Colonic mucosa (tissue), 4 donors: ENCODE results near the gene CDC42EP4. TPM values are rescaled to one million over a fixed set of nuclear protein-coding genes. Genes with fewer than 3 reads are reported as not detected.

Source experiments
- DNase-seq: peaks from one replicate; pipeline ENCODE4 v3.0.0-alpha.2; 2020
- H3K27ac ChIP-seq: fragments of 200-600 bp; one replicate; pipeline ENCODE4 v1.8.0; 2021
- H3K27me3 ChIP-seq: fragments of 200-600 bp; one replicate; pipeline ENCODE4 v1.8.0; 2021
- H3K36me3 ChIP-seq: fragments of 200-600 bp; one replicate; pipeline ENCODE4 v1.8.0; 2021
- H3K4me1 ChIP-seq: fragments of 200-600 bp; one replicate; pipeline ENCODE4 v1.8.0; 2021; ENCODE audit warnings: mild to moderate bottlenecking
- H3K4me3 ChIP-seq: fragments of 200-600 bp; one replicate; pipeline ENCODE4 v1.8.0; 2021
- H3K9ac ChIP-seq, 2 donors: one replicate each; pipeline ENCODE4 v1.7.0; 2013; ENCODE audit warnings: control low read depth in 2 of 2, low read depth in 2 of 2, low read length in 2 of 2
- H3K9me3 ChIP-seq: fragments of 200-600 bp; one replicate; pipeline ENCODE4 v1.8.0; 2021
- intact Hi-C: fragments of 100-400 bp; cut with DNase I; formaldehyde crosslinking; loops from one replicate; pipeline ENCODE4 v1.14.1; 2022
- total RNA-seq, 2 donors: library from RNA; stranded (reverse); fragmentation: NEBNext Ultra II Directional in 1 of 2; extraction: Animal tissue kit (Norgen Biotek cat#: 25700) in 1 of 2; gene quantifications; one replicate each; pipeline ENCODE4 v1.2.1, GENCODE V29; 2021
- TF ChIP-seq, protein P1 (sequence below): fragments of 200-600 bp; IDR thresholded peaks from one replicate; pipeline ENCODE4 v1.8.0; 2022; ENCODE audit warnings: antibody characterized with exemption, mild to moderate bottlenecking
- donor health status: healthy.
- donor health status: DM: no; HTN: no; CAD: no.
- donor health status: DM: no; HTN: no; CAD: no.

The CDC42EP4 gene
- total RNA-seq, 2 donors from 2014 or later = 52.8 to 65.3 TPM

- Histone ChIP-seq H3K4me3 (no peak overlapping the region), H3K4me1 (no peaks in the 10 kb centered on the region), H3K9ac (no peak overlapping the region), H3K9me3 (no peaks in the 10 kb centered on the region), H3K27me3 (no peaks in the 10 kb centered on the region), H3K36me3 (no peaks in the 10 kb centered on the region), H3K27ac (no peak overlapping the region)
- intact Hi-C loops = no loop called here
- DNase-seq = no peak
- TF ChIP-seq, protein P1, sequence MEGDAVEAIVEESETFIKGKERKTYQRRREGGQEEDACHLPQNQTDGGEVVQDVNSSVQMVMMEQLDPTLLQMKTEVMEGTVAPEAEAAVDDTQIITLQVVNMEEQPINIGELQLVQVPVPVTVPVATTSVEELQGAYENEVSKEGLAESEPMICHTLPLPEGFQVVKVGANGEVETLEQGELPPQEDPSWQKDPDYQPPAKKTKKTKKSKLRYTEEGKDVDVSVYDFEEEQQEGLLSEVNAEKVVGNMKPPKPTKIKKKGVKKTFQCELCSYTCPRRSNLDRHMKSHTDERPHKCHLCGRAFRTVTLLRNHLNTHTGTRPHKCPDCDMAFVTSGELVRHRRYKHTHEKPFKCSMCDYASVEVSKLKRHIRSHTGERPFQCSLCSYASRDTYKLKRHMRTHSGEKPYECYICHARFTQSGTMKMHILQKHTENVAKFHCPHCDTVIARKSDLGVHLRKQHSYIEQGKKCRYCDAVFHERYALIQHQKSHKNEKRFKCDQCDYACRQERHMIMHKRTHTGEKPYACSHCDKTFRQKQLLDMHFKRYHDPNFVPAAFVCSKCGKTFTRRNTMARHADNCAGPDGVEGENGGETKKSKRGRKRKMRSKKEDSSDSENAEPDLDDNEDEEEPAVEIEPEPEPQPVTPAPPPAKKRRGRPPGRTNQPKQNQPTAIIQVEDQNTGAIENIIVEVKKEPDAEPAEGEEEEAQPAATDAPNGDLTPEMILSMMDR = no peak
Measured at GRCh38 chr17:73269791-73270190, 42.0 kb downstream of the CDC42EP4 start.

GRCh38 chr17:73269329-73269615 lies 42.5 kb downstream of the CDC42EP4 start:
- intact Hi-C loops = no loop called here
- no peak overlapping the region for H3K27ac ChIP-seq
- H3K9ac ChIP-seq = no peak overlapping the region
- no peaks in the 10 kb centered on the region for H3K9me3 ChIP-seq
- TF ChIP-seq, protein P1 = no peak
- DNase-seq = no peak
- H3K4me1 ChIP-seq = no peaks in the 10 kb centered on the region
- H3K36me3 ChIP-seq = no peaks in the 10 kb centered on the region
- H3K4me3 ChIP-seq = no peak overlapping the region
- H3K27me3 ChIP-seq = no peaks in the 10 kb centered on the region

GRCh38 chr17:73268582-73269328 lies 43.0 kb downstream of the CDC42EP4 start:
- Histone ChIP-seq H3K4me3 (no peak overlapping the region), H3K4me1 (no peaks in the 10 kb centered on the region), H3K9me3 (no peaks in the 10 kb centered on the region), H3K27me3 (no peaks in the 10 kb centered on the region), H3K36me3 (no peaks in the 10 kb centered on the region), H3K9ac (no peak overlapping the region), H3K27ac (no peak overlapping the region)
- TF ChIP-seq, protein P1 = no peak
- no peak for DNase-seq
- intact Hi-C loops = no loop called here

DNA sequence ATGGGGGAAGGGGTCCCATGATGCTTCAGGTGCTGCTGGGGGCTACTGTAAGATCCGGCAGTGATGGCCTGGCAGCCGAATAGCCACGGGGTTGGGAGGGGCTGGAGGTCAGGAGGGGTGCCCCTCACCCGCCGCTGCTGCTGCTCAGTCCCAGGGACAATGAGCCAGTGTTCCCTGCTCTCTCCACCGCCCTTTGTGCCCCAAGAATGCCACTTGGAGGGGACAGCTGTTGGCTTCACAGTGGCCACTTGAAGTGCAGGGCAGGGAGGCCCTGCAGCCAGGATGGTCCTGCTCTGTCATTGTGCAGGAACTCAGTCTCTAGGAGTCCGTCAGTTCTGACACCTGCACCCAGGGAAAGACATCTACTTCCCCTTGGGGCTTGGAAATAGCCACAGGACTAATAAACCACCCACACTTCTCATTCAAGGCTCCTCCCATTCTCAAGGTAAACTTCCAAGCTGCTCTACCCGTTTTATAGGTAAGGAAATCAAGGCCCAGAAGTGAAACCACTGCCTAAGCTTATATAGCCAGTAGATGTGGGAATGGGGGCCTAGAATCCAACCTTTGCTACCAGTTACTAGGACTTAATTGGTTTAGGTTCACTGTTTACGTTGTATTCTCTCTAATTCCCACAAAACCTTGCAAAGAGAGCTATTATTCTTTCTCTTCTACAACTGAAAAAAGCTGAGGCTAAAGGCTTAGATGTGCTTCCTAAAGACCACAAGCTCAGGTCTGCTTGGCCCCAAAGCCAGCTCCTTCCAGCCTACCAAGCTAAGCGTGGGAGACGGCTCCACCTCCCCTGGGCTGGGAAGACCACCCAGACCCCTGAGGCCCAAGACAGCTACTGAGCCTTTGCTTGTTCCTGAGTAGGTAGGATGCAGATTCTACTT lies 43.9 kb downstream of the CDC42EP4 start:
- Histone ChIP-seq H3K9ac (no peak overlapping the region), H3K9me3 (no peaks in the 10 kb centered on the region), H3K27me3 (no peaks in the 10 kb centered on the region), H3K4me3 (no peak overlapping the region), H3K36me3 (no peaks in the 10 kb centered on the region), H3K4me1 (peaks cover 2% of the 10 kb centered on the region), H3K27ac (no peak overlapping the region)
- TF ChIP-seq, protein P1 = no peak
- intact Hi-C loops = no loop called here
- DNase-seq = no peak

- Histone ChIP-seq H3K9me3 (no peaks in the 10 kb centered on the region), H3K27ac (no peak overlapping the region), H3K4me1 (peaks cover 7% of the 10 kb centered on the region), H3K27me3 (no peaks in the 10 kb centered on the region), H3K4me3 (no peak overlapping the region), H3K9ac (no peak overlapping the region), H3K36me3 (no peaks in the 10 kb centered on the region)
- no peak for DNase-seq
- intact Hi-C loops = no loop called here
- TF ChIP-seq, protein P1 = no peak
Measured at GRCh38 chr17:73266796-73267195, 45.0 kb downstream of the CDC42EP4 start.
